Parathyroid adenoma (tissue), 2 donors: ENCODE data around the gene TUBB.

ENCODE experiments used
- H2AFZ ChIP-seq: fragments of 300-600 bp; sonication (generic); one replicate; pipeline ENCODE4 v1.7.0; 2017; ENCODE audit warnings: antibody characterized with exemption, mild to moderate bottlenecking
- H3K27ac ChIP-seq: fragments of 300-600 bp; sonication (generic); one replicate; pipeline ENCODE4 v1.7.0; 2017
- H3K27me3 ChIP-seq: fragments of 300-600 bp; sonication (generic); one replicate; pipeline ENCODE4 v1.7.0; 2017; ENCODE audit warnings: low read length; ENCODE audit not compliant: control insufficient read depth, insufficient read depth
- H3K36me3 ChIP-seq: fragments of 300-600 bp; sonication (generic); one replicate; pipeline ENCODE4 v1.7.0; 2017; ENCODE audit warnings: low read length; ENCODE audit not compliant: control insufficient read depth, insufficient read depth
- H3K4me1 ChIP-seq: fragments of 300-600 bp; sonication (generic); one replicate; pipeline ENCODE4 v1.7.0; 2017; ENCODE audit warnings: control low read depth
- H3K4me2 ChIP-seq: fragments of 300-600 bp; sonication (generic); one replicate; pipeline ENCODE4 v1.7.0; 2017; ENCODE audit warnings: low read length
- H3K4me3 ChIP-seq: fragments of 300-600 bp; sonication (generic); one replicate; pipeline ENCODE4 v1.7.0; 2017; ENCODE audit warnings: low read depth, low read length
- H3K79me2 ChIP-seq: fragments of 300-600 bp; sonication (generic); one replicate; pipeline ENCODE4 v1.7.0; 2017; ENCODE audit warnings: control low read depth
- H3K9ac ChIP-seq: fragments of 300-600 bp; sonication (generic); one replicate; pipeline ENCODE4 v1.7.0; 2017; ENCODE audit warnings: mild to moderate bottlenecking
- H3K9me3 ChIP-seq: fragments of 300-600 bp; sonication (generic); one replicate; pipeline ENCODE4 v1.7.0; 2017; ENCODE audit warnings: low read length; ENCODE audit not compliant: control insufficient read depth
- CTCF ChIP-seq: fragments of 300-600 bp; sonication (generic); IDR thresholded peaks from one replicate; pipeline ENCODE4 v1.7.0; 2017; ENCODE audit warnings: antibody characterized with exemption, mild to moderate bottlenecking
- donor health status: primary hyperparathyroidism.

TUBB gene

GRCh38 chr6:30730601-30731435 lies 10.7 kb downstream of the TUBB start:
- H2AFZ ChIP-seq = peak overlapping the region; percentile 45
- no peaks in the 10 kb centered on the region for H3K27me3 ChIP-seq
- H3K4me1 ChIP-seq = peaks cover 5% of the 10 kb centered on the region
- no peak overlapping the region for H3K27ac ChIP-seq
- no peak overlapping the region for H3K4me3 ChIP-seq
- TF ChIP-seq CTCF = peak; percentile 88
- H3K4me2 ChIP-seq = no peak overlapping the region
- no peaks in the 10 kb centered on the region for H3K9me3 ChIP-seq
- H3K9ac ChIP-seq = no peak overlapping the region
- H3K36me3 ChIP-seq = no peaks in the 10 kb centered on the region
- H3K79me2 ChIP-seq = peaks cover 8% of the 10 kb centered on the region

- Histone ChIP-seq H3K27me3 (no peaks in the 10 kb centered on the region), H3K79me2 (peaks cover 8% of the 10 kb centered on the region), H3K4me3 (no peak overlapping the region), H3K36me3 (no peaks in the 10 kb centered on the region), H3K9ac (no peak overlapping the region), H3K27ac (no peak overlapping the region), H3K4me2 (no peak overlapping the region), H3K4me1 (peaks cover 5% of the 10 kb centered on the region), H2AFZ (no peak overlapping the region), H3K9me3 (no peaks in the 10 kb centered on the region)
- TF ChIP-seq CTCF = no peak
Measured at GRCh38 chr6:30732237-30732943, 12.2 kb downstream of the TUBB start.

- Histone ChIP-seq H3K4me3 (no peak overlapping the region), H3K4me2 (no peak overlapping the region), H3K4me1 (no peaks in the 10 kb centered on the region), H3K36me3 (no peaks in the 10 kb centered on the region), H3K9me3 (no peaks in the 10 kb centered on the region), H3K79me2 (peaks cover 5% of the 10 kb centered on the region), H3K27me3 (no peaks in the 10 kb centered on the region), H3K9ac (no peak overlapping the region), H3K27ac (no peak overlapping the region), H2AFZ (no peak overlapping the region)
- no peak for TF ChIP-seq CTCF
Measured at GRCh38 chr6:30735668-30736314, 15.6 kb downstream of the TUBB start.

- Histone ChIP-seq H3K9me3 (no peaks in the 10 kb centered on the region), H3K9ac (no peak overlapping the region), H3K4me3 (no peak overlapping the region), H3K4me1 (peaks cover 6% of the 10 kb centered on the region), H3K27me3 (no peaks in the 10 kb centered on the region), H2AFZ (no peak overlapping the region), H3K36me3 (no peaks in the 10 kb centered on the region), H3K27ac (no peak overlapping the region), H3K4me2 (no peak overlapping the region), H3K79me2 (peaks cover 9% of the 10 kb centered on the region)
- TF ChIP-seq CTCF = no peak
Measured at GRCh38 chr6:30738532-30738931, 18.4 kb downstream of the TUBB start.
